ENCODE data around the gene ADAD1.

DNA sequence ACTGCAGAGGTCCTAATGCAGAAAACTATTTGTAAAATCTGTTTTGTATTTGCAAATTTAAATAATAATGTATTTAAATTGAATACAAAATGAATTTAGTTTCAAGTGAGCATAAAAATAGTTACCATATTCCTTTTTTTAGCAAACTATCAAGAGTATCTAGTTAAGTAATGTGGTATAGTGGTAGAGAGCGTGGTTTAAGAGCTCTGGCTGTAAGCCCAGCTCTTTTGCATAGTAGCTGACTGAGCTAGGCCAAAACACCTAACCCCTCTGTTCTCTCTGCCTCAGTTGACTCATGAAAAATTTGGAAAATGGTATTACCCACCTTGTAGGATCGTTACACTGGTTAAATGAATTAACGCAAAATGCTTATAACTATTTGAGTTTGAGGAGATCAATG lies 18.1 kb upstream of the ADAD1 start:
- TF ChIP-seq, protein P1, sequence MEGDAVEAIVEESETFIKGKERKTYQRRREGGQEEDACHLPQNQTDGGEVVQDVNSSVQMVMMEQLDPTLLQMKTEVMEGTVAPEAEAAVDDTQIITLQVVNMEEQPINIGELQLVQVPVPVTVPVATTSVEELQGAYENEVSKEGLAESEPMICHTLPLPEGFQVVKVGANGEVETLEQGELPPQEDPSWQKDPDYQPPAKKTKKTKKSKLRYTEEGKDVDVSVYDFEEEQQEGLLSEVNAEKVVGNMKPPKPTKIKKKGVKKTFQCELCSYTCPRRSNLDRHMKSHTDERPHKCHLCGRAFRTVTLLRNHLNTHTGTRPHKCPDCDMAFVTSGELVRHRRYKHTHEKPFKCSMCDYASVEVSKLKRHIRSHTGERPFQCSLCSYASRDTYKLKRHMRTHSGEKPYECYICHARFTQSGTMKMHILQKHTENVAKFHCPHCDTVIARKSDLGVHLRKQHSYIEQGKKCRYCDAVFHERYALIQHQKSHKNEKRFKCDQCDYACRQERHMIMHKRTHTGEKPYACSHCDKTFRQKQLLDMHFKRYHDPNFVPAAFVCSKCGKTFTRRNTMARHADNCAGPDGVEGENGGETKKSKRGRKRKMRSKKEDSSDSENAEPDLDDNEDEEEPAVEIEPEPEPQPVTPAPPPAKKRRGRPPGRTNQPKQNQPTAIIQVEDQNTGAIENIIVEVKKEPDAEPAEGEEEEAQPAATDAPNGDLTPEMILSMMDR (IDR thresholded peaks at IDR 0.05) = no peak
- TF ChIP-seq POLR2A (IDR thresholded peaks at IDR 0.05) = no peak
